Neural cell (in vitro differentiated cells): ENCODE data around the gene SLC26A11. TPM values are rescaled to one million over a fixed set of nuclear protein-coding genes. Genes with fewer than 3 reads are reported as not detected.

Source experiments
- H2AFZ ChIP-seq: fragments of 200-600, 300-800 bp; sonication (generic), shearing (Covaris generic); 2 replicates; pipeline ENCODE4 v1.6.0; 2014; ENCODE audit warnings: low read depth, mild to moderate bottlenecking, antibody characterized with exemption, low read length, moderate library complexity
- H3F3A ChIP-seq: fragments of 200-600 bp; shearing (Covaris generic); 2 replicates; pipeline ENCODE4 v1.6.1; 2016; ENCODE audit warnings: mild to moderate bottlenecking, moderate library complexity, mixed read lengths, antibody characterized with exemption, low read length; ENCODE audit not compliant: insufficient read depth, poor library complexity, severe bottlenecking
- H3K27ac ChIP-seq: fragments of 200-600, 300-800 bp; sonication (generic), shearing (Covaris generic); 2 replicates; pipeline ENCODE4 v1.5.1; 2014; ENCODE audit warnings: mild to moderate bottlenecking, low read length, moderate library complexity
- H3K27me3 ChIP-seq: fragments of 300-800, 200-600 bp; sonication (generic), shearing (Covaris generic); 2 replicates; pipeline ENCODE4 v1.6.0; 2014; ENCODE audit warnings: mild to moderate bottlenecking, low read depth, low read length, moderate library complexity; ENCODE audit not compliant: insufficient read depth
- H3K36me3 ChIP-seq: fragments of 300-800, 200-600 bp; sonication (generic), shearing (Covaris generic); 2 replicates; pipeline ENCODE4 v1.5.1; 2014; ENCODE audit warnings: mild to moderate bottlenecking, antibody characterized with exemption, low read length, moderate library complexity; ENCODE audit not compliant: insufficient read depth
- H3K4me2 ChIP-seq: fragments of 300-800, 200-600 bp; sonication (generic), shearing (Covaris generic); 2 replicates; pipeline ENCODE4 v1.6.0; 2014; ENCODE audit warnings: mild to moderate bottlenecking, low read length
- H3K4me3 ChIP-seq: fragments of 300-800, 200-600 bp; sonication (generic), shearing (Covaris generic); 2 replicates; pipeline ENCODE4 v1.5.1; 2014; ENCODE audit warnings: mild to moderate bottlenecking, low read length, moderate library complexity
- H3K79me2 ChIP-seq: fragments of 200-600 bp; shearing (Covaris generic); replicated peaks from 2 replicates; pipeline ENCODE4 v1.6.0; 2014; ENCODE audit warnings: mild to moderate bottlenecking, low read length, moderate library complexity; ENCODE audit not compliant: insufficient read depth
- H3K9ac ChIP-seq: fragments of 300-800, 200-600 bp; sonication (generic), shearing (Covaris generic); 2 replicates; pipeline ENCODE4 v1.6.1; 2016; ENCODE audit warnings: mild to moderate bottlenecking, low read length, mixed read lengths
- H3K9me2 ChIP-seq: fragments of 200-600 bp; shearing (Covaris generic); 2 replicates; pipeline ENCODE4 v1.6.1; 2016; ENCODE audit warnings: mild to moderate bottlenecking, low read length, mixed read lengths; ENCODE audit not compliant: insufficient read depth
- H3K9me3 ChIP-seq: fragments of 200-600, 300-800 bp; sonication (generic), shearing (Covaris generic); 2 replicates; pipeline ENCODE4 v1.6.1; 2016; ENCODE audit warnings: mild to moderate bottlenecking, mixed run types, low read length, moderate library complexity, mixed read lengths
- H4K20me1 ChIP-seq: fragments of 200-600 bp; shearing (Covaris generic); 2 replicates; pipeline ENCODE4 v1.6.1; 2016; ENCODE audit warnings: mild to moderate bottlenecking, mixed run types; ENCODE audit not compliant: insufficient read depth
- EP300 ChIP-seq: fragments of 450-650 bp; conservative IDR thresholded peaks from 2 replicates; pipeline ENCODE4 v1.6.1; 2014; ENCODE audit warnings: antibody characterized with exemption, mild to moderate bottlenecking, moderate library complexity; ENCODE audit not compliant: poor library complexity, severe bottlenecking
- EZH2 ChIP-seq: fragments of 200-600, 300-800 bp; shearing (Covaris generic), sonication (generic); IDR thresholded peaks from 2 replicates; pipeline ENCODE4 v1.6.1; 2014; ENCODE audit warnings: antibody characterized with exemption, low read length, borderline replicate concordance, mild to moderate bottlenecking; ENCODE audit not compliant: insufficient read depth, poor library complexity, severe bottlenecking
- MXI1 ChIP-seq: fragments of 450-650 bp; conservative IDR thresholded peaks from 2 replicates; pipeline ENCODE4 v1.6.1; 2014; ENCODE audit warnings: antibody characterized with exemption, mild to moderate bottlenecking; ENCODE audit not compliant: poor library complexity, severe bottlenecking
- POLR2AphosphoS5 ChIP-seq: IDR thresholded peaks from 2 replicates; pipeline ENCODE4 v1.6.1; 2012
- RAD21 ChIP-seq: fragments of 450-650 bp; conservative IDR thresholded peaks from 2 replicates; pipeline ENCODE4 v1.6.1; 2014; ENCODE audit warnings: antibody characterized with exemption, mild to moderate bottlenecking, moderate library complexity
- SMC3 ChIP-seq: fragments of 450-650 bp; conservative IDR thresholded peaks from 2 replicates; pipeline ENCODE4 v1.6.1; 2014; ENCODE audit warnings: antibody characterized with exemption, mild to moderate bottlenecking, moderate library complexity; ENCODE audit not compliant: poor library complexity
- TAF1 ChIP-seq: IDR thresholded peaks from 2 replicates; pipeline ENCODE4 v1.6.1; 2012; ENCODE audit warnings: low read depth
- polyA plus RNA-seq: library from polyadenylated mRNA; depleted of rRNA; stranded (reverse); fragments of >200 nt; gene quantifications from 2 replicates; pipeline ENCODE4 v1.2.3, GENCODE V29; 2014
- TF ChIP-seq, protein P1 (sequence below): fragments of 450-650 bp; IDR thresholded peaks from 2 replicates; pipeline ENCODE4 v1.5.1; 2014; ENCODE audit warnings: antibody characterized with exemption, mild to moderate bottlenecking, moderate library complexity; ENCODE audit not compliant: poor library complexity, severe bottlenecking
- TF ChIP-seq, protein P2 (sequence below): IDR thresholded peaks from 2 replicates; pipeline ENCODE4 v1.6.1; 2012; ENCODE audit warnings: borderline replicate concordance

Gene SLC26A11
- polyA plus RNA-seq, 1 donor from 2014 or later = 18.6 TPM

DNA sequence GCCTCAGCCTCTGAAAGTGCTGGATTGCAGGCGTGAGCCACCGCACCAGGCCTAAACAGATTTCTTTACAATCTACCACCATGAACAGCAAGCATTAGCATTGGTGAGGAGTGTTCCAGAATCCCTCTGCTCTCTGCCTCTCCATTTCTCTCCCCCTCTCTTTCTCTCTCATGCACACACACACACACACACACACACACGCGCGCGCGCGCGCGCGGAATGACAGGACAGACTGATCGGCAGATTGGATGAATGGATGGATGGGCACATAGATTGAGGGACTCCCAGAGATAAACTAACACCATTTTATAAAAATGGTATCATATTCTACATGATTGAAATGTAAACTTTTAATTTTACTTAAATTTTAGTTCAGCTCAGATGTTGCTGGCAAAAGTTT, 47.1 kb upstream of the SLC26A11 start:
- H3K27ac ChIP-seq = no peak overlapping the region
- no peak overlapping the region for H3K9ac ChIP-seq
- H3K4me2 ChIP-seq = no peak overlapping the region
- no peak overlapping the region for H3K4me3 ChIP-seq
- no peaks in the 10 kb centered on the region for H3K9me2 ChIP-seq
- no peaks in the 10 kb centered on the region for H4K20me1 ChIP-seq
- no peaks in the 10 kb centered on the region for H3K9me3 ChIP-seq
- no peaks in the 10 kb centered on the region for H3K79me2 ChIP-seq
- H3F3A ChIP-seq = no peaks in the 10 kb centered on the region
- TF ChIP-seq EP300 = no peak
- TF ChIP-seq POLR2AphosphoS5 = no peak
- TF ChIP-seq, protein P1, sequence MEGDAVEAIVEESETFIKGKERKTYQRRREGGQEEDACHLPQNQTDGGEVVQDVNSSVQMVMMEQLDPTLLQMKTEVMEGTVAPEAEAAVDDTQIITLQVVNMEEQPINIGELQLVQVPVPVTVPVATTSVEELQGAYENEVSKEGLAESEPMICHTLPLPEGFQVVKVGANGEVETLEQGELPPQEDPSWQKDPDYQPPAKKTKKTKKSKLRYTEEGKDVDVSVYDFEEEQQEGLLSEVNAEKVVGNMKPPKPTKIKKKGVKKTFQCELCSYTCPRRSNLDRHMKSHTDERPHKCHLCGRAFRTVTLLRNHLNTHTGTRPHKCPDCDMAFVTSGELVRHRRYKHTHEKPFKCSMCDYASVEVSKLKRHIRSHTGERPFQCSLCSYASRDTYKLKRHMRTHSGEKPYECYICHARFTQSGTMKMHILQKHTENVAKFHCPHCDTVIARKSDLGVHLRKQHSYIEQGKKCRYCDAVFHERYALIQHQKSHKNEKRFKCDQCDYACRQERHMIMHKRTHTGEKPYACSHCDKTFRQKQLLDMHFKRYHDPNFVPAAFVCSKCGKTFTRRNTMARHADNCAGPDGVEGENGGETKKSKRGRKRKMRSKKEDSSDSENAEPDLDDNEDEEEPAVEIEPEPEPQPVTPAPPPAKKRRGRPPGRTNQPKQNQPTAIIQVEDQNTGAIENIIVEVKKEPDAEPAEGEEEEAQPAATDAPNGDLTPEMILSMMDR = no peak
- no peak for TF ChIP-seq RAD21
- no peak for TF ChIP-seq MXI1
- TF ChIP-seq, protein P2, sequence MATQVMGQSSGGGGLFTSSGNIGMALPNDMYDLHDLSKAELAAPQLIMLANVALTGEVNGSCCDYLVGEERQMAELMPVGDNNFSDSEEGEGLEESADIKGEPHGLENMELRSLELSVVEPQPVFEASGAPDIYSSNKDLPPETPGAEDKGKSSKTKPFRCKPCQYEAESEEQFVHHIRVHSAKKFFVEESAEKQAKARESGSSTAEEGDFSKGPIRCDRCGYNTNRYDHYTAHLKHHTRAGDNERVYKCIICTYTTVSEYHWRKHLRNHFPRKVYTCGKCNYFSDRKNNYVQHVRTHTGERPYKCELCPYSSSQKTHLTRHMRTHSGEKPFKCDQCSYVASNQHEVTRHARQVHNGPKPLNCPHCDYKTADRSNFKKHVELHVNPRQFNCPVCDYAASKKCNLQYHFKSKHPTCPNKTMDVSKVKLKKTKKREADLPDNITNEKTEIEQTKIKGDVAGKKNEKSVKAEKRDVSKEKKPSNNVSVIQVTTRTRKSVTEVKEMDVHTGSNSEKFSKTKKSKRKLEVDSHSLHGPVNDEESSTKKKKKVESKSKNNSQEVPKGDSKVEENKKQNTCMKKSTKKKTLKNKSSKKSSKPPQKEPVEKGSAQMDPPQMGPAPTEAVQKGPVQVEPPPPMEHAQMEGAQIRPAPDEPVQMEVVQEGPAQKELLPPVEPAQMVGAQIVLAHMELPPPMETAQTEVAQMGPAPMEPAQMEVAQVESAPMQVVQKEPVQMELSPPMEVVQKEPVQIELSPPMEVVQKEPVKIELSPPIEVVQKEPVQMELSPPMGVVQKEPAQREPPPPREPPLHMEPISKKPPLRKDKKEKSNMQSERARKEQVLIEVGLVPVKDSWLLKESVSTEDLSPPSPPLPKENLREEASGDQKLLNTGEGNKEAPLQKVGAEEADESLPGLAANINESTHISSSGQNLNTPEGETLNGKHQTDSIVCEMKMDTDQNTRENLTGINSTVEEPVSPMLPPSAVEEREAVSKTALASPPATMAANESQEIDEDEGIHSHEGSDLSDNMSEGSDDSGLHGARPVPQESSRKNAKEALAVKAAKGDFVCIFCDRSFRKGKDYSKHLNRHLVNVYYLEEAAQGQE = no peak
- TF ChIP-seq SMC3 = no peak
- TF ChIP-seq EZH2 = no peak
- TF ChIP-seq TAF1 = no peak
- H3K36me3 ChIP-seq = no peaks in the 10 kb centered on the region
- H2AFZ ChIP-seq = no peak overlapping the region
- H3K27me3 ChIP-seq = no peaks in the 10 kb centered on the region

DNA sequence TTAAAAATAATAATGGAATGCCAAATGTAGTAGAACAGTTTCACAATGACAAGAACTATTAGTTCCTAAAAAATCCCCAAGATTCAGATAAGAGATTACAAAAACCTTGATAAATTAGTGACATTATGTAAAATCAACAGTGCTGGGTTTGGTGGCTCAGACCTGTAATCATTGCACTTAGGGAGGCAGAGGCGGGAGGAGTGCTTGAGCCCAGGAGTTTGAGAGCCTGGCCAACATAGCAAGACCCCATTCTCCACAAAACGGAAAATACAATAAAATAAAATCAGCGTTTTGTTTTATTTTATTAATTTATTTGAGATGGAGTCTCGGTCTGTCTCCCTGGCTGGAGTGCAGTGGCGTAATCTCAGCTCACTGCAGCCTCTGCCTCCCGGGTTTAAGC, 46.3 kb upstream of the SLC26A11 start:
- Histone ChIP-seq H3K36me3 (no peaks in the 10 kb centered on the region), H3K27me3 (no peaks in the 10 kb centered on the region), H3K4me2 (no peak overlapping the region), H3F3A (no peaks in the 10 kb centered on the region), H3K9me2 (no peaks in the 10 kb centered on the region), H3K9ac (no peak overlapping the region), H4K20me1 (no peaks in the 10 kb centered on the region), H3K9me3 (no peaks in the 10 kb centered on the region), H2AFZ (no peak overlapping the region), H3K27ac (no peak overlapping the region), H3K79me2 (no peaks in the 10 kb centered on the region), H3K4me3 (no peak overlapping the region)
- TF ChIP-seq, protein P1 = no peak
